ENCODE data around the gene RFX2. TPM values are rescaled to one million over a fixed set of nuclear protein-coding genes. Genes with fewer than 3 reads are reported as not detected.
"Not testable (repeated sequence)": the region's sequence is repeated elsewhere in the genome, so short reads cannot be mapped to it uniquely, and the experiment has no call there.

The RFX2 gene
- total and polyA plus RNA-seq, 9 donors = 5.9 to 31.2 (median 13.3) TPM

- no peaks in the 10 kb centered on the region for H3K9me3 ChIP-seq
- intact Hi-C loops (cut with DNase I) = no loop called here
- WGBS, 3 donors = 29 to 50% (median 36%) methylated on average over 17 of the region's 17 CpGs
- H3K27me3 ChIP-seq = no peaks in the 10 kb centered on the region
- TF ChIP-seq EP300 (IDR thresholded peaks at IDR 0.05) (no peak), CTCF (IDR thresholded peaks at IDR 0.05) (no peak), POLR2A (IDR thresholded peaks at IDR 0.05) (no peak)
- H3K27ac ChIP-seq = peak overlapping the region in 1 of 2 donors; percentile 2
- H3K4me1 ChIP-seq (ENCODE audit: insufficient read depth) = peaks cover 3% of the 10 kb centered on the region
- no peak overlapping the region for H3K4me3 ChIP-seq
- H3K36me3 ChIP-seq = no peaks in the 10 kb centered on the region
- peak in 1 of 5 donors; percentile 50 for DNase-seq
These were observed 120.0 kb downstream of the RFX2 start for GRCh38 chr19:5990289-5990797.

GRCh38 chr19:5989388-5990074 lies 120.8 kb downstream of the RFX2 start:
- no peaks in the 10 kb centered on the region for H3K27me3 ChIP-seq
- intact Hi-C loops (cut with DNase I) = loop anchor here in 3 of 4 donors (5.0 to 10.0 kb wide), 2 partner anchors 33 to 765 kb away; no protein-coding TSS in a partner anchor
- peaks cover 3% of the 10 kb centered on the region for H3K4me1 ChIP-seq (ENCODE audit: insufficient read depth)
- no peak overlapping the region for H3K4me3 ChIP-seq
- H3K9me3 ChIP-seq = no peaks in the 10 kb centered on the region
- H3K27ac ChIP-seq = no peak overlapping the region
- WGBS, 3 donors = 63 to 67% (median 65%) methylated on average over 8 of the region's 8 CpGs
- TF ChIP-seq EP300 (IDR thresholded peaks at IDR 0.05) (no peak), POLR2A (IDR thresholded peaks at IDR 0.05) (no peak), CTCF (IDR thresholded peaks at IDR 0.05) (no peak)
- H3K36me3 ChIP-seq = no peaks in the 10 kb centered on the region
- no peak for DNase-seq

- Histone ChIP-seq H3K4me1 (ENCODE audit: insufficient read depth) (peaks cover 3% of the 10 kb centered on the region), H3K27ac (no peak overlapping the region), H3K36me3 (no peaks in the 10 kb centered on the region), H3K4me3 (no peak overlapping the region), H3K9me3 (no peaks in the 10 kb centered on the region), H3K27me3 (no peaks in the 10 kb centered on the region)
- DNase-seq = no peak
- TF ChIP-seq EP300 (IDR thresholded peaks at IDR 0.05) (no peak), POLR2A (IDR thresholded peaks at IDR 0.05) (no peak), CTCF (IDR thresholded peaks at IDR 0.05) (no peak)
- 74 to 82% (median 78%) methylated on average over 8 of the region's 8 CpGs for WGBS, 3 donors
- intact Hi-C loops (cut with DNase I) = loop anchor here in 3 of 4 donors (5.0 to 10.0 kb wide), 2 partner anchors 34 to 766 kb away; no protein-coding TSS in a partner anchor
These were observed 121.5 kb downstream of the RFX2 start for GRCh38 chr19:5988517-5989387.

GRCh38 chr19:5987077-5987818 lies 123.1 kb downstream of the RFX2 start:
- Histone ChIP-seq H3K9me3 (no peaks in the 10 kb centered on the region), H3K27ac (no peak overlapping the region), H3K4me1 (ENCODE audit: insufficient read depth) (peaks cover 1% of the 10 kb centered on the region), H3K4me3 (peak overlapping the region; percentile 21), H3K27me3 (no peaks in the 10 kb centered on the region), H3K36me3 (no peaks in the 10 kb centered on the region)
- intact Hi-C loops (cut with DNase I) = loop anchor here in 3 of 4 donors (5.0 to 10.0 kb wide), 2 partner anchors 35 to 768 kb away; no protein-coding TSS in a partner anchor
- WGBS, 3 donors = 13 to 19% (median 15%) methylated on average over 17 of the region's 17 CpGs
- TF ChIP-seq EP300 (IDR thresholded peaks at IDR 0.05) = no peak
- no peak for TF ChIP-seq POLR2A (IDR thresholded peaks at IDR 0.05)
- TF ChIP-seq CTCF (IDR thresholded peaks at IDR 0.05) = peak; percentile 75 to 91 (median 85)
- DNase-seq = peak; percentile 66 to 83 (median 80)

- not testable (repeated sequence) for H3K4me3 ChIP-seq; H3K36me3 ChIP-seq; DNase-seq; H3K27me3 ChIP-seq; H3K4me1 ChIP-seq (ENCODE audit: insufficient read depth); H3K9me3 ChIP-seq; H3K27ac ChIP-seq
- intact Hi-C loops (cut with DNase I) = loop anchor here in 3 of 4 donors (5.0 to 10.0 kb wide), 2 partner anchors 36 to 769 kb away; no protein-coding TSS in a partner anchor
- WGBS, 3 donors = 78 to 85% (median 84%) methylated on average over 5 of the region's 5 CpGs
These were observed 124.5 kb downstream of the RFX2 start for GRCh38 chr19:5985837-5986236.

Data from ovary (tissue), 9 donors.